K562 (cell line): ENCODE results near the gene FJX1. TPM values are rescaled to one million over a fixed set of nuclear protein-coding genes. Genes with fewer than 3 reads are reported as not detected.

Experiments used
- CBFA2T3 ChIP-seq: fragments of 450-650 bp; IDR thresholded peaks from 2 replicates; pipeline ENCODE4 v1.6.1; 2017
- ERF ChIP-seq: fragments of 450-650 bp; formaldehyde crosslinking; IDR thresholded peaks from 2 replicates; pipeline ENCODE4 v1.4.0; 2020; ENCODE audit warnings: mild to moderate bottlenecking, mixed read lengths
- FOXP4 ChIP-seq: sonication (generic); formaldehyde crosslinking; IDR thresholded peaks from 2 replicates; pipeline ENCODE4 v1.8.0; 2022; ENCODE audit warnings: mild to moderate bottlenecking, missing genetic modification reagents, borderline replicate concordance
- HMBOX1 ChIP-seq: sonication (generic); IDR thresholded peaks from 2 replicates; pipeline ENCODE4 v1.6.1; 2016
- IFI16 ChIP-seq: fragments of 250-450 bp; sonication (Bioruptor Pico); IDR thresholded peaks from 2 replicates; pipeline ENCODE4 v2.1.2; 2022; ENCODE audit warnings: mild to moderate bottlenecking, inconsistent platforms
- KLF10 ChIP-seq: fragments of 250-450 bp; sonication (Bioruptor Pico); IDR thresholded peaks from 2 replicates; pipeline ENCODE4 v1.6.1; 2021; ENCODE audit warnings: matching md5 sums
- MLLT1 ChIP-seq, 2 experiments: fragments of 450-650 bp; IDR thresholded peaks; 2 replicates each; pipeline ENCODE4 v1.6.1; 2016
- MXI1 ChIP-seq: IDR thresholded peaks from 2 replicates; pipeline ENCODE4 v1.6.1; 2011; ENCODE audit warnings: low read depth, mild to moderate bottlenecking, improper control_type of control experiment, low read length
- MYNN ChIP-seq, 2 experiments: sonication (generic); formaldehyde crosslinking in 1 of 2; IDR thresholded peaks; 2 replicates each; pipeline versions ENCODE4 v1.5.0 to v1.6.1; 2016 to 2020; ENCODE audit warnings: antibody characterized with exemption in 1 of 2, missing genetic modification reagents in 1 of 2
- NR2C1 ChIP-seq, 2 experiments: fragments of 450-650 bp; IDR thresholded peaks; 2 replicates each; pipeline ENCODE4 v1.6.1; 2017; ENCODE audit warnings: mild to moderate bottlenecking in 2 of 2, antibody characterized with exemption in 1 of 2, inconsistent platforms in 1 of 2, missing compliant biosample characterization in 1 of 2, missing genetic modification characterization in 1 of 2
- PTBP1 ChIP-seq: fragments of 200-400 bp; formaldehyde crosslinking; IDR thresholded peaks from 2 replicates; pipeline ENCODE4 v1.6.1; 2017; ENCODE audit warnings: low read depth, low read length
- SREBF2 ChIP-seq: sonication (generic); formaldehyde crosslinking; IDR thresholded peaks from 2 replicates; pipeline ENCODE4 v1.4.0; 2020; ENCODE audit warnings: mild to moderate bottlenecking, missing genetic modification reagents
- SRSF3 ChIP-seq: fragments of 200-400 bp; formaldehyde crosslinking; IDR thresholded peaks from 2 replicates; pipeline ENCODE4 v1.6.1; 2016; ENCODE audit warnings: mild to moderate bottlenecking, low read length, moderate library complexity; ENCODE audit not compliant: insufficient read depth
- ZNF77 ChIP-seq: fragments of 250-450 bp; sonication (Bioruptor Pico); IDR thresholded peaks from 2 replicates; pipeline ENCODE4 v1.5.0; 2020
- polyA plus RNA-seq, 8 experiments: library from polyadenylated mRNA; depleted of rRNA in 4 of 8; stranded (reverse) in 5 of 8; unstranded in 3 of 8; fragments of >200 nt; fragmentation: Nextera tagmentation in 2 of 8; fragmentation: Illumina TruSeq in 1 of 8; extraction: Ambion mirVana in 2 of 8; extraction: Trizol in 1 of 8; gene quantifications; 2 replicates each; pipeline versions ENCODE4 v1.2.1 to v1.2.3, GENCODE V29; 2011 to 2014; ENCODE audit warnings: inconsistent platforms in 1 of 8, missing spikeins in 1 of 8
- total RNA-seq, 7 experiments: library from RNA; depleted of rRNA in 6 of 7; stranded (reverse); fragments of >200 nt in 6 of 7; fragmentation: Illumina TruSeq in 2 of 7; extraction: Trizol in 2 of 7; gene quantifications; 2 replicates each; pipeline versions ENCODE4 v1.2.1 to v1.2.3, GENCODE V29; 2011 to 2021; ENCODE audit warnings: low replicate concordance in 1 of 7
- TF ChIP-seq, protein P1 (sequence below): fragments of 450-650 bp; IDR thresholded peaks from 2 replicates; pipeline ENCODE4 v1.6.1; 2016; ENCODE audit warnings: mild to moderate bottlenecking
- TF ChIP-seq, protein P2 (sequence below): IDR thresholded peaks from 2 replicates; pipeline ENCODE4 v1.6.1; 2014; ENCODE audit warnings: antibody characterized with exemption
- TF ChIP-seq, protein P3 (sequence below): fragments of 450-650 bp; IDR thresholded peaks from 2 replicates; pipeline ENCODE4 v1.6.1; 2016; ENCODE audit warnings: missing biosample characterization, missing genetic modification characterization

The FJX1 gene
- total and polyA plus RNA-seq, 9 of the 15 experiments (the other 6 are each of a cell fraction or from before 2014, with no cell fraction given) = 0.10 to 2.7 (median 0.72) TPM

DNA sequence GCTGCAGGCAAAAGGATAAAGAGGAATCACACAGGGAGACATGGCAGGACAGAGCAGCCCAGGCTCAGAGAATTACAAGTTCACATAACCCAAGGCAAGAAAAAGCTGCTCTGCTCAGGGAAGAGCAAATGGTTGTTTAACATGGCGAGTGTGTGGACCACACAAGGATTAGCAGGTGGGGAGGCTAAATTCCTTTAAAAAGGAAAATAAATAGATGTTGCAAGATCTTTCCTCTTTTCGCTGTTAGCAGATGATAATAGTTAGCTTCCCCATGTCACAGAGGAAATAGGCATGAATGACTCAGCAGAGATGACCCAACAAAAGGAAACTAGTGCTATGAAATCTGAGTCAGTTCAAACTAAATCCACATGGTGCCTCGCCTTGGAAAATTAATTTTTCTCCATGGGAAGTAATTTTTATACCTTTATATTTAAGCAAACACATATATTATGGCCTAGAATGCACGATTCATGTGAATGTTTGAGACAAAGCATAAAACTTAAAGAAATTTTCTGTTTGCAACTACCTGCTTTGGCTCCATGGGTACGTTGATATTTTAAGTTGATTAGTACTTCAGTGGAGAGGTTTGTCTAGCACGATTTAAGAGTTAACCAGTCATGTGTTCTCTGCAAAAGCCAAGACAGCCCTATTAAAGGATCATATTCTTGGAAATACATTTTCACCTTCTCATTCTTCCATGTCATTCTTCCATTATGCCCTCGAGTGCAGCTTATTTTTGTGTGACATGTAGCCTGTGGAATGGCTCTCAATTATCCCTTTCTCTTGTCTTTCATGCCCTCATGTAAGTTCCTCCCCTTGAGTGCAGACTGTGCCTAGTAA lies 38.5 kb upstream of the FJX1 start (continued):
- TF ChIP-seq, protein P1, sequence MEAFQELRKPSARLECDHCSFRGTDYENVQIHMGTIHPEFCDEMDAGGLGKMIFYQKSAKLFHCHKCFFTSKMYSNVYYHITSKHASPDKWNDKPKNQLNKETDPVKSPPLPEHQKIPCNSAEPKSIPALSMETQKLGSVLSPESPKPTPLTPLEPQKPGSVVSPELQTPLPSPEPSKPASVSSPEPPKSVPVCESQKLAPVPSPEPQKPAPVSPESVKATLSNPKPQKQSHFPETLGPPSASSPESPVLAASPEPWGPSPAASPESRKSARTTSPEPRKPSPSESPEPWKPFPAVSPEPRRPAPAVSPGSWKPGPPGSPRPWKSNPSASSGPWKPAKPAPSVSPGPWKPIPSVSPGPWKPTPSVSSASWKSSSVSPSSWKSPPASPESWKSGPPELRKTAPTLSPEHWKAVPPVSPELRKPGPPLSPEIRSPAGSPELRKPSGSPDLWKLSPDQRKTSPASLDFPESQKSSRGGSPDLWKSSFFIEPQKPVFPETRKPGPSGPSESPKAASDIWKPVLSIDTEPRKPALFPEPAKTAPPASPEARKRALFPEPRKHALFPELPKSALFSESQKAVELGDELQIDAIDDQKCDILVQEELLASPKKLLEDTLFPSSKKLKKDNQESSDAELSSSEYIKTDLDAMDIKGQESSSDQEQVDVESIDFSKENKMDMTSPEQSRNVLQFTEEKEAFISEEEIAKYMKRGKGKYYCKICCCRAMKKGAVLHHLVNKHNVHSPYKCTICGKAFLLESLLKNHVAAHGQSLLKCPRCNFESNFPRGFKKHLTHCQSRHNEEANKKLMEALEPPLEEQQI = no peak
- TF ChIP-seq ERF = no peak
- TF ChIP-seq MYNN (IDR thresholded peaks at IDR 0.05) = no peak
- TF ChIP-seq MYNN (CRISPR knock-in tag; IDR thresholded peaks at IDR 0.05) = no peak
- no peak for TF ChIP-seq ZNF77
- TF ChIP-seq MXI1 = no peak
- no peak for TF ChIP-seq KLF10 (CRISPR knock-in tag)
- TF ChIP-seq SREBF2 (CRISPR knock-in tag) = no peak
- TF ChIP-seq FOXP4 (CRISPR knock-in tag) = no peak
- TF ChIP-seq SRSF3 = no peak
- no peak for TF ChIP-seq NR2C1 (IDR thresholded peaks at IDR 0.05)
- no peak for TF ChIP-seq NR2C1 (tag; IDR thresholded peaks at IDR 0.05)
- TF ChIP-seq PTBP1 = no peak
- TF ChIP-seq HMBOX1 = peak; percentile 77
- TF ChIP-seq IFI16 (CRISPR knock-in tag) = no peak
- TF ChIP-seq, protein P2, sequence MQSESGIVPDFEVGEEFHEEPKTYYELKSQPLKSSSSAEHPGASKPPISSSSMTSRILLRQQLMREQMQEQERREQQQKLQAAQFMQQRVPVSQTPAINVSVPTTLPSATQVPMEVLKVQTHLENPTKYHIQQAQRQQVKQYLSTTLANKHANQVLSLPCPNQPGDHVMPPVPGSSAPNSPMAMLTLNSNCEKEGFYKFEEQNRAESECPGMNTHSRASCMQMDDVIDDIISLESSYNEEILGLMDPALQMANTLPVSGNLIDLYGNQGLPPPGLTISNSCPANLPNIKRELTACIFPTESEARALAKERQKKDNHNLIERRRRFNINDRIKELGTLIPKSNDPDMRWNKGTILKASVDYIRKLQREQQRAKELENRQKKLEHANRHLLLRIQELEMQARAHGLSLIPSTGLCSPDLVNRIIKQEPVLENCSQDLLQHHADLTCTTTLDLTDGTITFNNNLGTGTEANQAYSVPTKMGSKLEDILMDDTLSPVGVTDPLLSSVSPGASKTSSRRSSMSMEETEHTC = no peak
- TF ChIP-seq, protein P3, sequence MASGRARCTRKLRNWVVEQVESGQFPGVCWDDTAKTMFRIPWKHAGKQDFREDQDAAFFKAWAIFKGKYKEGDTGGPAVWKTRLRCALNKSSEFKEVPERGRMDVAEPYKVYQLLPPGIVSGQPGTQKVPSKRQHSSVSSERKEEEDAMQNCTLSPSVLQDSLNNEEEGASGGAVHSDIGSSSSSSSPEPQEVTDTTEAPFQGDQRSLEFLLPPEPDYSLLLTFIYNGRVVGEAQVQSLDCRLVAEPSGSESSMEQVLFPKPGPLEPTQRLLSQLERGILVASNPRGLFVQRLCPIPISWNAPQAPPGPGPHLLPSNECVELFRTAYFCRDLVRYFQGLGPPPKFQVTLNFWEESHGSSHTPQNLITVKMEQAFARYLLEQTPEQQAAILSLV (tag) = peak; percentile 67
- TF ChIP-seq MLLT1 (IDR thresholded peaks at IDR 0.05) = no peak
- peak; percentile 22; the same call in 1 of the 2 replicates for TF ChIP-seq CBFA2T3
